K562 (cell line): ENCODE results near the gene IL17RC. TPM values are rescaled to one million over a fixed set of nuclear protein-coding genes. Genes with fewer than 3 reads are reported as not detected.

Experiments used
- CBX5 ChIP-seq: IDR thresholded peaks from 2 replicates; pipeline ENCODE4 v1.6.1; 2014; ENCODE audit warnings: low read depth, borderline replicate concordance
- CREB1 ChIP-seq, 2 experiments: sonication (generic) in 1 of 2; formaldehyde crosslinking in 1 of 2; IDR thresholded peaks; 2 replicates each; pipeline versions ENCODE4 v1.6.1 to v1.8.0; 2012 to 2022; ENCODE audit warnings: inconsistent platforms in 1 of 2, mild to moderate bottlenecking in 1 of 2, missing genetic modification reagents in 1 of 2, moderate library complexity in 1 of 2
- LEF1 ChIP-seq: fragments of 450-650 bp; IDR thresholded peaks from 2 replicates; pipeline ENCODE4 v1.6.1; 2016; ENCODE audit warnings: mild to moderate bottlenecking
- MCM2 ChIP-seq: fragments of 450-650 bp; IDR thresholded peaks from 2 replicates; pipeline ENCODE4 v1.6.1; 2017; ENCODE audit warnings: low read depth, mild to moderate bottlenecking
- NCOR1 ChIP-seq: fragments of 450-650 bp; IDR thresholded peaks from 2 replicates; pipeline ENCODE4 v1.6.1; 2016; ENCODE audit warnings: mild to moderate bottlenecking, moderate library complexity
- POLR2G ChIP-seq: fragments of 200-400 bp; formaldehyde crosslinking; IDR thresholded peaks from 2 replicates; pipeline ENCODE4 v1.6.1; 2017; ENCODE audit warnings: low read depth, mild to moderate bottlenecking, antibody characterized with exemption, low read length, moderate library complexity
- SETDB1 ChIP-seq: IDR thresholded peaks from one replicate; pipeline ENCODE4 v1.6.1; 2012; ENCODE audit warnings: low read length, control low read depth, inconsistent platforms
- SIN3A ChIP-seq, 2 experiments: fragments of 150-350 bp in 1 of 2; IDR thresholded peaks; 2 replicates each; pipeline ENCODE4 v1.6.1; 2011 to 2016; ENCODE audit warnings: borderline replicate concordance in 2 of 2, low read depth in 2 of 2, low read length in 2 of 2, mild to moderate bottlenecking in 2 of 2, moderate library complexity in 2 of 2; ENCODE audit not compliant: control insufficient read depth in 1 of 2
- SRSF3 ChIP-seq: fragments of 200-400 bp; formaldehyde crosslinking; IDR thresholded peaks from 2 replicates; pipeline ENCODE4 v1.6.1; 2016; ENCODE audit warnings: mild to moderate bottlenecking, low read length, moderate library complexity; ENCODE audit not compliant: insufficient read depth
- TCF7L2 ChIP-seq: fragments of 150-350 bp; IDR thresholded peaks from 2 replicates; pipeline ENCODE4 v1.6.1; 2016; ENCODE audit warnings: low read depth, mild to moderate bottlenecking, low read length, moderate library complexity
- ZC3H8 ChIP-seq: fragments of 450-650 bp; IDR thresholded peaks from 2 replicates; pipeline ENCODE4 v1.6.1; 2017
- ZKSCAN1 ChIP-seq: fragments of 150-350 bp; IDR thresholded peaks from 2 replicates; pipeline ENCODE4 v1.6.1; 2016; ENCODE audit warnings: low read depth, low read length
- ZNF696 ChIP-seq: fragments of 250-450 bp; sonication (Bioruptor Pico); conservative IDR thresholded peaks from 2 replicates; pipeline ENCODE4 v1.4.0; 2020; ENCODE audit warnings: mild to moderate bottlenecking, moderate library complexity
- polyA plus RNA-seq, 8 experiments: library from polyadenylated mRNA; depleted of rRNA in 4 of 8; stranded (reverse) in 5 of 8; unstranded in 3 of 8; fragments of >200 nt; fragmentation: Nextera tagmentation in 2 of 8; fragmentation: Illumina TruSeq in 1 of 8; extraction: Ambion mirVana in 2 of 8; extraction: Trizol in 1 of 8; gene quantifications; 2 replicates each; pipeline versions ENCODE4 v1.2.1 to v1.2.3, GENCODE V29; 2011 to 2014; ENCODE audit warnings: inconsistent platforms in 1 of 8, missing spikeins in 1 of 8
- total RNA-seq, 7 experiments: library from RNA; depleted of rRNA in 6 of 7; stranded (reverse); fragments of >200 nt in 6 of 7; fragmentation: Illumina TruSeq in 2 of 7; extraction: Trizol in 2 of 7; gene quantifications; 2 replicates each; pipeline versions ENCODE4 v1.2.1 to v1.2.3, GENCODE V29; 2011 to 2021; ENCODE audit warnings: low replicate concordance in 1 of 7
- TF ChIP-seq, protein P1 (sequence below): sonication (generic); formaldehyde crosslinking; IDR thresholded peaks from 2 replicates; pipeline ENCODE4 v1.8.0; 2022; ENCODE audit warnings: missing genetic modification reagents, mild to moderate bottlenecking, moderate library complexity, borderline replicate concordance
- TF ChIP-seq, protein P2 (sequence below): fragments of 450-650 bp; IDR thresholded peaks from 2 replicates; pipeline ENCODE4 v1.6.1; 2016; ENCODE audit warnings: low read depth, mild to moderate bottlenecking, moderate library complexity
- TF ChIP-seq, protein P3 (sequence below): fragments of 250-450 bp; sonication (Bioruptor Pico); IDR thresholded peaks from 2 replicates; pipeline ENCODE4 v1.4.0; 2020; ENCODE audit warnings: mild to moderate bottlenecking, moderate library complexity
- TF ChIP-seq, protein P4 (sequence below): sonication (generic); formaldehyde crosslinking; IDR thresholded peaks from 2 replicates; pipeline ENCODE4 v1.8.1; 2023; ENCODE audit warnings: mild to moderate bottlenecking, missing genetic modification reagents
- TF ChIP-seq, protein P5 (sequence below): IDR thresholded peaks from 2 replicates; pipeline ENCODE4 v1.6.1; 2011; ENCODE audit not compliant: insufficient read length; ENCODE audit errors: extremely low read depth

The IL17RC gene
- total and polyA plus RNA-seq, 9 of the 15 experiments (the other 6 are each of a cell fraction or from before 2014, with no cell fraction given): 0.15 to 11.4 (median 7.1) TPM; not detected in 1

DNA sequence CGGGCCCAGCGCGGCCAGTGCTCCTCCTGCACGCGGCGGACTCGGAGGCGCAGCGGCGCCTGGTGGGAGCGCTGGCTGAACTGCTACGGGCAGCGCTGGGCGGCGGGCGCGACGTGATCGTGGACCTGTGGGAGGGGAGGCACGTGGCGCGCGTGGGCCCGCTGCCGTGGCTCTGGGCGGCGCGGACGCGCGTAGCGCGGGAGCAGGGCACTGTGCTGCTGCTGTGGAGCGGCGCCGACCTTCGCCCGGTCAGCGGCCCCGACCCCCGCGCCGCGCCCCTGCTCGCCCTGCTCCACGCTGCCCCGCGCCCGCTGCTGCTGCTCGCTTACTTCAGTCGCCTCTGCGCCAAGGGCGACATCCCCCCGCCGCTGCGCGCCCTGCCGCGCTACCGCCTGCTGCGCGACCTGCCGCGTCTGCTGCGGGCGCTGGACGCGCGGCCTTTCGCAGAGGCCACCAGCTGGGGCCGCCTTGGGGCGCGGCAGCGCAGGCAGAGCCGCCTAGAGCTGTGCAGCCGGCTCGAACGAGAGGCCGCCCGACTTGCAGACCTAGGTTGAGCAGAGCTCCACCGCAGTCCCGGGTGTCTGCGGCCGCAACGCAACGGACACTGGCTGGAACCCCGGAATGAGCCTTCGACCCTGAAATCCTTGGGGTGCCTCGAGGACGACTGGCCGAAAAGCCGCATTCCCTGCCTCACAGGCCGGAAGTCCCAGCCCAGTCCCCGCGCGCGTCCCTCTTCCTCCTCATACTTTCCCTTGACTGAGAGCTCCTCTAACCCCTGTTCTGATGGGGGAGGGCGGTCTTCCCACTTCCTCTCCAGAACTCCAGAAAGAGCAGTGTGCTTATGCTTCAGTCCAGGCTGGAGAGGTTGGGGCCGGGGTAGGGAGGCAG is 1.4 kb upstream of the IL17RC start (continued):
- TF ChIP-seq ZC3H8 (no peak), TCF7L2 (no peak), SETDB1 (no peak), MCM2 (no peak), CBX5 (no peak), NCOR1 (no peak), LEF1 (no peak), SRSF3 (no peak), ZKSCAN1 (no peak), SIN3A (IDR thresholded peaks at IDR 0.05; ENCODE audit: borderline replicate concordance in 2 of 2, control insufficient read depth in 1 of 2, low read depth in 2 of 2, low read length in 2 of 2) (no peak), ZNF696 (no peak), CREB1 (IDR thresholded peaks at IDR 0.05) (no peak), CREB1 (CRISPR knock-in tag; IDR thresholded peaks at IDR 0.05) (0 out of 2 replicates have a peak, but pooled peaks have one; percentile 17), POLR2G (peak; percentile 67)
- TF ChIP-seq, protein P1, sequence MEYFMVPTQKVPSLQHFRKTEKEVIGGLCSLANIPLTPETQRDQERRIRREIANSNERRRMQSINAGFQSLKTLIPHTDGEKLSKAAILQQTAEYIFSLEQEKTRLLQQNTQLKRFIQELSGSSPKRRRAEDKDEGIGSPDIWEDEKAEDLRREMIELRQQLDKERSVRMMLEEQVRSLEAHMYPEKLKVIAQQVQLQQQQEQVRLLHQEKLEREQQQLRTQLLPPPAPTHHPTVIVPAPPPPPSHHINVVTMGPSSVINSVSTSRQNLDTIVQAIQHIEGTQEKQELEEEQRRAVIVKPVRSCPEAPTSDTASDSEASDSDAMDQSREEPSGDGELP (CRISPR knock-in tag): peak; percentile 27; the same call in 1 of the 2 replicates
- TF ChIP-seq, protein P2, sequence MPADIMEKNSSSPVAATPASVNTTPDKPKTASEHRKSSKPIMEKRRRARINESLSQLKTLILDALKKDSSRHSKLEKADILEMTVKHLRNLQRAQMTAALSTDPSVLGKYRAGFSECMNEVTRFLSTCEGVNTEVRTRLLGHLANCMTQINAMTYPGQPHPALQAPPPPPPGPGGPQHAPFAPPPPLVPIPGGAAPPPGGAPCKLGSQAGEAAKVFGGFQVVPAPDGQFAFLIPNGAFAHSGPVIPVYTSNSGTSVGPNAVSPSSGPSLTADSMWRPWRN: no peak
- TF ChIP-seq, protein P3, sequence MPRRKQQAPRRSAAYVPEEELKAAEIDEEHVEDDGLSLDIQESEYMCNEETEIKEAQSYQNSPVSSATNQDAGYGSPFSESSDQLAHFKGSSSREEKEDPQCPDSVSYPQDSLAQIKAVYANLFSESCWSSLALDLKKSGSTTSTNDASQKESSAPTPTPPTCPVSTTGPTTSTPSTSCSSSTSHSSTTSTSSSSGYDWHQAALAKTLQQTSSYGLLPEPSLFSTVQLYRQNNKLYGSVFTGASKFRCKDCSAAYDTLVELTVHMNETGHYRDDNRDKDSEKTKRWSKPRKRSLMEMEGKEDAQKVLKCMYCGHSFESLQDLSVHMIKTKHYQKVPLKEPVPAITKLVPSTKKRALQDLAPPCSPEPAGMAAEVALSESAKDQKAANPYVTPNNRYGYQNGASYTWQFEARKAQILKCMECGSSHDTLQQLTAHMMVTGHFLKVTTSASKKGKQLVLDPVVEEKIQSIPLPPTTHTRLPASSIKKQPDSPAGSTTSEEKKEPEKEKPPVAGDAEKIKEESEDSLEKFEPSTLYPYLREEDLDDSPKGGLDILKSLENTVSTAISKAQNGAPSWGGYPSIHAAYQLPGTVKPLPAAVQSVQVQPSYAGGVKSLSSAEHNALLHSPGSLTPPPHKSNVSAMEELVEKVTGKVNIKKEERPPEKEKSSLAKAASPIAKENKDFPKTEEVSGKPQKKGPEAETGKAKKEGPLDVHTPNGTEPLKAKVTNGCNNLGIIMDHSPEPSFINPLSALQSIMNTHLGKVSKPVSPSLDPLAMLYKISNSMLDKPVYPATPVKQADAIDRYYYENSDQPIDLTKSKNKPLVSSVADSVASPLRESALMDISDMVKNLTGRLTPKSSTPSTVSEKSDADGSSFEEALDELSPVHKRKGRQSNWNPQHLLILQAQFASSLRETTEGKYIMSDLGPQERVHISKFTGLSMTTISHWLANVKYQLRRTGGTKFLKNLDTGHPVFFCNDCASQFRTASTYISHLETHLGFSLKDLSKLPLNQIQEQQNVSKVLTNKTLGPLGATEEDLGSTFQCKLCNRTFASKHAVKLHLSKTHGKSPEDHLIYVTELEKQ (CRISPR knock-in tag): no peak
- TF ChIP-seq, protein P4, sequence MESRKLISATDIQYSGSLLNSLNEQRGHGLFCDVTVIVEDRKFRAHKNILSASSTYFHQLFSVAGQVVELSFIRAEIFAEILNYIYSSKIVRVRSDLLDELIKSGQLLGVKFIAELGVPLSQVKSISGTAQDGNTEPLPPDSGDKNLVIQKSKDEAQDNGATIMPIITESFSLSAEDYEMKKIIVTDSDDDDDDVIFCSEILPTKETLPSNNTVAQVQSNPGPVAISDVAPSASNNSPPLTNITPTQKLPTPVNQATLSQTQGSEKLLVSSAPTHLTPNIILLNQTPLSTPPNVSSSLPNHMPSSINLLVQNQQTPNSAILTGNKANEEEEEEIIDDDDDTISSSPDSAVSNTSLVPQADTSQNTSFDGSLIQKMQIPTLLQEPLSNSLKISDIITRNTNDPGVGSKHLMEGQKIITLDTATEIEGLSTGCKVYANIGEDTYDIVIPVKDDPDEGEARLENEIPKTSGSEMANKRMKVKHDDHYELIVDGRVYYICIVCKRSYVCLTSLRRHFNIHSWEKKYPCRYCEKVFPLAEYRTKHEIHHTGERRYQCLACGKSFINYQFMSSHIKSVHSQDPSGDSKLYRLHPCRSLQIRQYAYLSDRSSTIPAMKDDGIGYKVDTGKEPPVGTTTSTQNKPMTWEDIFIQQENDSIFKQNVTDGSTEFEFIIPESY: peak; percentile 87
- TF ChIP-seq, protein P5, sequence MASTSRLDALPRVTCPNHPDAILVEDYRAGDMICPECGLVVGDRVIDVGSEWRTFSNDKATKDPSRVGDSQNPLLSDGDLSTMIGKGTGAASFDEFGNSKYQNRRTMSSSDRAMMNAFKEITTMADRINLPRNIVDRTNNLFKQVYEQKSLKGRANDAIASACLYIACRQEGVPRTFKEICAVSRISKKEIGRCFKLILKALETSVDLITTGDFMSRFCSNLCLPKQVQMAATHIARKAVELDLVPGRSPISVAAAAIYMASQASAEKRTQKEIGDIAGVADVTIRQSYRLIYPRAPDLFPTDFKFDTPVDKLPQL: no peak
